Lower leg skin (tissue), 4 donors: ENCODE data around the gene APOBEC3B. TPM values are rescaled to one million over a fixed set of nuclear protein-coding genes. Genes with fewer than 3 reads are reported as not detected.
"Not testable (repeated sequence)": the region's sequence is repeated elsewhere in the genome, so short reads cannot be mapped to it uniquely, and the experiment has no call there.

ENCODE experiments used
- DNase-seq, 2 donors: peaks; one replicate each; pipeline ENCODE4 v3.0.0-alpha.2; 2019; ENCODE audit warnings: low spot score in 2 of 2
- H3K4me3 ChIP-seq: fragments of 200-600 bp; sonication (generic); 2 replicates; pipeline ENCODE4 v1.5.1; 2017; ENCODE audit warnings: mild to moderate bottlenecking, low read depth; ENCODE audit not compliant: poor library complexity, severe bottlenecking
- POLR2A ChIP-seq, 2 donors: fragments of 450-650 bp; IDR thresholded peaks; one replicate each; pipeline ENCODE4 v1.6.1; 2016 to 2017; ENCODE audit warnings: antibody characterized with exemption in 2 of 2, mild to moderate bottlenecking in 1 of 2, moderate library complexity in 1 of 2
- WGBS, 2 donors: methylation state at CpG; one replicate each; pipeline ENCODE4 v1.1.5; 2018; 5-methylcytosine and 5-hydroxymethylcytosine counted together
- intact Hi-C: fragments of 100-400 bp; cut with DNase I; formaldehyde crosslinking; loops from one replicate; pipeline ENCODE4 v1.15.0; 2023; ENCODE audit warnings: low total_unique reads
- total RNA-seq, 4 donors: library from RNA; depleted of rRNA; stranded (reverse); fragments of >200 nt; gene quantifications; one replicate each; pipeline ENCODE4 v1.1.0, GENCODE V29; 2016
- TF ChIP-seq, protein P1 (sequence below), 3 donors: fragments of 450-650 bp; IDR thresholded peaks; one replicate each; pipeline ENCODE4 v1.5.1; 2016; ENCODE audit warnings: antibody characterized with exemption in 3 of 3, mild to moderate bottlenecking in 3 of 3, moderate library complexity in 2 of 3

The APOBEC3B gene
- total RNA-seq, 4 donors from 2014 or later = 0.15 to 2.4 (median 0.21) TPM; not detected in 1

GRCh38 chr22:39012533-39013511, 30.7 kb downstream of the APOBEC3B start:
- no peak overlapping the region for H3K4me3 ChIP-seq
- 82 to 88% methylated on average over 29 of the region's 29 CpGs for WGBS, 2 donors
- intact Hi-C loops = no loop called here
- no peak for TF ChIP-seq POLR2A (IDR thresholded peaks at IDR 0.05)
- TF ChIP-seq, protein P1, sequence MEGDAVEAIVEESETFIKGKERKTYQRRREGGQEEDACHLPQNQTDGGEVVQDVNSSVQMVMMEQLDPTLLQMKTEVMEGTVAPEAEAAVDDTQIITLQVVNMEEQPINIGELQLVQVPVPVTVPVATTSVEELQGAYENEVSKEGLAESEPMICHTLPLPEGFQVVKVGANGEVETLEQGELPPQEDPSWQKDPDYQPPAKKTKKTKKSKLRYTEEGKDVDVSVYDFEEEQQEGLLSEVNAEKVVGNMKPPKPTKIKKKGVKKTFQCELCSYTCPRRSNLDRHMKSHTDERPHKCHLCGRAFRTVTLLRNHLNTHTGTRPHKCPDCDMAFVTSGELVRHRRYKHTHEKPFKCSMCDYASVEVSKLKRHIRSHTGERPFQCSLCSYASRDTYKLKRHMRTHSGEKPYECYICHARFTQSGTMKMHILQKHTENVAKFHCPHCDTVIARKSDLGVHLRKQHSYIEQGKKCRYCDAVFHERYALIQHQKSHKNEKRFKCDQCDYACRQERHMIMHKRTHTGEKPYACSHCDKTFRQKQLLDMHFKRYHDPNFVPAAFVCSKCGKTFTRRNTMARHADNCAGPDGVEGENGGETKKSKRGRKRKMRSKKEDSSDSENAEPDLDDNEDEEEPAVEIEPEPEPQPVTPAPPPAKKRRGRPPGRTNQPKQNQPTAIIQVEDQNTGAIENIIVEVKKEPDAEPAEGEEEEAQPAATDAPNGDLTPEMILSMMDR (IDR thresholded peaks at IDR 0.05) = no peak
- no peak for DNase-seq

GRCh38 chr22:39013561-39013941, 31.4 kb downstream of the APOBEC3B start:
- WGBS, 2 donors = 66 to 80% methylated on average over 6 of the region's 6 CpGs
- intact Hi-C loops, DNase-seq, H3K4me3 ChIP-seq: not testable (repeated sequence)

GRCh38 chr22:39013942-39014722, 32.0 kb downstream of the APOBEC3B start, which contains the start of gene APOBEC3C:
Gene APOBEC3C (plus strand): TSS chr22:39014257. CDS start chr22:39014363, 106 bp downstream.
- WGBS, 2 donors = 2 to 8% methylated on average over 15 to 18 of the region's 18 CpGs
- TF ChIP-seq, protein P1 (IDR thresholded peaks at IDR 0.05) = no peak
- TF ChIP-seq POLR2A (IDR thresholded peaks at IDR 0.05) = no peak
- H3K4me3 ChIP-seq = peak within 1 kb of the TSS; percentile 14
- DNase-seq = peak; percentile 84 to 94
- intact Hi-C loops = no loop called here

DNA sequence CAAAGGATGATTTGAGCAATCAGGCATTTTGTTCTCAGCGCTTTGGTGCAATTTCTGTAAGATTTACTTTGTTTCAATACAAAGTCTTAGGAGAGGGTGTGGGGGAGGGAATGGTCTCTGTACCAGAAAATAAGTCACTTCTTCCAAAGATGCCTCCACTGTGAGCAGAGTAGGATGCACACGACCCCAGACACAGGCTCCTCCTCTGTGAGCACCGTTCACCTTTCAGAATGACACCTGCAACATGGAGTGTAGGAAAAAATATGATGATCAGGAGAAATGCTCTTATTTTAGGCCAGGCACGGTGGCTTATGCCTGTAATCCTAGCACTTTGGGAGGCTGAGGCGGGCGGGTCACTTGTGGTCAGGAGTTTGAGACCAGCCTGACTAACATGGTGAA, 32.6 kb downstream of the APOBEC3B start:
- intact Hi-C loops, DNase-seq: not testable (repeated sequence)
- WGBS, 2 donors = 29 to 32% methylated on average over 6 of the region's 6 CpGs
- peak overlapping the region; percentile 14 for H3K4me3 ChIP-seq

DNA sequence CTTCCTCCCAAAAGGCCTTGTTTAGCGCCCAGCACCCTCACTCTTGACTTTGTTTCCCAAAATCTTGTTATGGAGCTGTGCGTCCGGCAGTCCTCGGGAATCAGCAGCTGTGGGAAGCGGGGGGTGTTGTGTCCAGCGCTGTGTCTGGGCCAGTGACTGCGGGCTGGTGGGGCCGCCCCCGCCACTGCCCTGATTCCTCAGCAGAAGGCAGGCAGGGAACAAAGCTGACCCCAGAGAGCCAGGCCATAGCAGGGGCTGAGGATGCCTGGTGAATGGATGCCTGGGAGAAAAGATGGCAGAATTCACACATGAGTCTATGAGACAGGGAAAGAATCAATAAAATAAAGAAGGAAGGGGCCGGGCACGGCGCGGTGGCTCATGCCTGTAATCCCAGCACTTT, 34.4 kb downstream of the APOBEC3B start:
- intact Hi-C loops = no loop called here
- TF ChIP-seq, protein P1 (IDR thresholded peaks at IDR 0.05) = no peak
- TF ChIP-seq POLR2A (IDR thresholded peaks at IDR 0.05) = no peak
- no peak overlapping the region for H3K4me3 ChIP-seq
- no peak for DNase-seq
- WGBS, 2 donors = 97 to 98% methylated on average over 13 of the region's 13 CpGs

DNA sequence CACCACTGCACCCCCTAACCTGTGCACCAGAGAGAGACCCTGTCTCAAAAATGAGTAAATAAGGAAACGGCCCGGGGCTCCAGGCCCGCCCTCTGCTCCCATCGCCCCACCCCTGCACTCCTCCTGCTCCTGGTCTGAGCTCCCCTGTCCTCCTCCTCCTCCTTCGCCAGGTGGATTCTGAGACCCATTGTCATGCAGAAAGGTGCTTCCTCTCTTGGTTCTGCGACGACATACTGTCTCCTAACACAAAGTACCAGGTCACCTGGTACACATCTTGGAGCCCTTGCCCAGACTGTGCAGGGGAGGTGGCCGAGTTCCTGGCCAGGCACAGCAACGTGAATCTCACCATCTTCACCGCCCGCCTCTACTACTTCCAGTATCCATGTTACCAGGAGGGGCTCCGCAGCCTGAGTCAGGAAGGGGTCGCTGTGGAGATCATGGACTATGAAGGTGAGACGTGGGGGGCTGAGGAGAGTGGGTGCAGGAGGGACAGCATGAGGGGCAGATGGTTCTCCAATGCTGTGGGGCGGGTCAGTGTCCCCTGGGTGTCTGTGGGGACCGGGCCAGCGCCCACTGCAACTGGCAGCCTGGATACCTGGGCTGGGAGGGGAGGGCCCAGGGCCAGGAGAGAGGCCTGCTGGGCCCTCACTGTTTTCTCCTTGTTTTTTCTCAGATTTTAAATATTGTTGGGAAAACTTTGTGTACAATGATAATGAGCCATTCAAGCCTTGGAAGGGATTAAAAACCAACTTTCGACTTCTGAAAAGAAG, 35.6 kb downstream of the APOBEC3B start:
- DNase-seq = no peak
- no peak overlapping the region for H3K4me3 ChIP-seq
- TF ChIP-seq POLR2A (IDR thresholded peaks at IDR 0.05) = no peak
- TF ChIP-seq, protein P1 (IDR thresholded peaks at IDR 0.05) = no peak
- intact Hi-C loops = no loop called here
- WGBS, 2 donors = 76 to 78% methylated on average over 18 of the region's 18 CpGs

DNA sequence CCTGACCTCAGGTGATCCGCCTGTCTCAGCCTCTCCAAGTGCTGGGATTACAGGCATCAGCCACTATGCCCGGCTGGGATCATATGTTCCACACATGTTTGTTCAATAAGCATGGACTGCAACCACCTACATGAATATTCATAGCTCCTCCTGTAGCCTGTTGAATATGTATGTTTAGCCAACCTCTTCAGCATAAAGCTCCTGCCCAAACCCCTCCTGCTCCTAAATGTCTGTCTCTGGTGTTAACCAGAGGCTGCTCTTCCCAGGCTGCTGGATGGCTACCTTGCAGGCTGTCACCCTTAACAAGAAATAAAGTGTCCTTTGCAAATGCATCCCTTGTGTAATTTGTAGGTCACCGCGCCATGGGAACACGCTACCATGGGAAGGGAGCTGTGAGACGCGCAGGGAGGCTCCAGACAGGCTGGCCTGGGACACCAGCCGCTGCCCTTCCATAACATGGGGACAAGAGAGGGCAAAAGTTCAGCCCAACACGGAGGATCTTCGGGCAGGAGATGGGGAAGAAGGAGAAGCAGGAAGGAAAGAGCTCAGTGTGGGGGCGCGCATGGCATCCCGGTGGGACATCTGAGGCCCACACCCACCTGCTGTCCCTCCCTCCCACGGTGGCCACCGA, 38.0 kb downstream of the APOBEC3B start:
- DNase-seq, intact Hi-C loops, H3K4me3 ChIP-seq: not testable (repeated sequence)
- WGBS, 2 donors = 44 to 52% methylated on average over 15 of the region's 15 CpGs
